HEK293 (cell line): Measurements from ENCODE around the gene CFAP410.
"Not testable (repeated sequence)": the region's sequence is repeated elsewhere in the genome, so short reads cannot be mapped to it uniquely, and the experiment has no call there.

ENCODE experiments used
- CTCF ChIA-PET: fragments of 350-600 bp; formaldehyde crosslinking; extraction: SDS; loops from one replicate; lab custom pipeline; 2021; ENCODE audit warnings: antibody characterized with exemption; lab: Yijun Ruan, JAX
- POLR2A ChIA-PET: fragments of 300-600 bp; formaldehyde crosslinking; extraction: SDS; loops from one replicate; lab custom pipeline; 2020; ENCODE audit warnings: antibody characterized with exemption, inconsistent platforms; lab: Yijun Ruan, JAX
- H3K27ac ChIP-seq: fragments of 200-500 bp; sonication (Bioruptor generic); 2 replicates; pipeline ENCODE4 v1.5.1; 2014; ENCODE audit warnings: low read depth, low read length, control low read depth, inconsistent platforms; ENCODE audit errors: extremely low read depth
- H3K36me3 ChIP-seq, 2 experiments: fragments of 200-500 bp in 1 of 2; sonication (Bioruptor generic) in 1 of 2; 1 replicate in 1 of 2; 2 replicates in 1 of 2; pipeline ENCODE4 v1.5.1; 2014 to 2017; ENCODE audit warnings: inconsistent platforms in 2 of 2, low read length in 2 of 2; ENCODE audit not compliant: control insufficient read depth in 2 of 2, insufficient read depth in 1 of 2
- H3K4me1 ChIP-seq: fragments of 200-500 bp; sonication (Bioruptor generic); 2 replicates; pipeline ENCODE4 v1.5.1; 2014; ENCODE audit warnings: mild to moderate bottlenecking, low read length, inconsistent platforms; ENCODE audit not compliant: control insufficient read depth, insufficient read depth
- H3K4me3 ChIP-seq: 2 replicates; pipeline ENCODE4 v1.5.1; 2011; ENCODE audit warnings: low read depth, mild to moderate bottlenecking, control low read depth, low read length, moderate library complexity
- H3K9me3 ChIP-seq: fragments of 200-500 bp; sonication (Bioruptor generic); 2 replicates; pipeline ENCODE4 v1.5.1; 2014; ENCODE audit warnings: low read depth, low read length, inconsistent platforms; ENCODE audit not compliant: control insufficient read depth, insufficient read depth
- HOXA7 ChIP-seq: sonication (generic); formaldehyde crosslinking; IDR thresholded peaks from 2 replicates; pipeline ENCODE4 v1.8.1; 2022; ENCODE audit warnings: missing genetic modification reagents, borderline replicate concordance
- KLF1 ChIP-seq: fragments of 450-650 bp; formaldehyde crosslinking; IDR thresholded peaks from 2 replicates; pipeline ENCODE4 v1.5.1; 2016; ENCODE audit warnings: missing biosample characterization, missing genetic modification characterization
- KLF17 ChIP-seq: fragments of 450-650 bp; formaldehyde crosslinking; IDR thresholded peaks from 2 replicates; pipeline ENCODE4 v1.5.1; 2016; ENCODE audit warnings: missing biosample characterization, missing genetic modification characterization
- PBX3 ChIP-seq: sonication (generic); formaldehyde crosslinking; IDR thresholded peaks from 2 replicates; pipeline ENCODE4 v1.8.1; 2022; ENCODE audit warnings: mild to moderate bottlenecking, moderate library complexity, missing genetic modification reagents
- SALL2 ChIP-seq: fragments of 450-650 bp; formaldehyde crosslinking; IDR thresholded peaks from 2 replicates; pipeline ENCODE4 v1.5.0; 2017; ENCODE audit warnings: missing biosample characterization, mild to moderate bottlenecking, missing genetic modification characterization, borderline replicate concordance
- TRIM28 ChIP-seq: IDR thresholded peaks from 2 replicates; pipeline ENCODE4 v1.6.1; 2011; ENCODE audit warnings: low read length, control low read depth, borderline replicate concordance
- ZFP69B ChIP-seq: fragments of 450-650 bp; formaldehyde crosslinking; IDR thresholded peaks from 2 replicates; pipeline ENCODE4 v1.5.1; 2016; ENCODE audit warnings: missing biosample characterization, missing genetic modification characterization
- ZNF157 ChIP-seq: fragments of 450-650 bp; formaldehyde crosslinking; IDR thresholded peaks from 2 replicates; pipeline ENCODE4 v1.5.1; 2016; ENCODE audit warnings: missing biosample characterization, missing genetic modification characterization
- ZNF174 ChIP-seq: fragments of 450-650 bp; formaldehyde crosslinking; IDR thresholded peaks from 2 replicates; pipeline ENCODE4 v1.5.0; 2017; ENCODE audit warnings: missing biosample characterization, mild to moderate bottlenecking, missing genetic modification characterization
- ZNF211 ChIP-seq: fragments of 450-650 bp; formaldehyde crosslinking; IDR thresholded peaks from 2 replicates; pipeline ENCODE4 v1.5.1; 2016; ENCODE audit warnings: low read depth, missing biosample characterization, missing genetic modification characterization
- ZNF292 ChIP-seq: fragments of 450-650 bp; formaldehyde crosslinking; IDR thresholded peaks from 2 replicates; pipeline ENCODE4 v1.5.1; 2016; ENCODE audit warnings: low read depth, missing biosample characterization, missing genetic modification characterization, borderline replicate concordance
- ZNF366 ChIP-seq: fragments of 450-650 bp; formaldehyde crosslinking; conservative IDR thresholded peaks from 2 replicates; pipeline ENCODE4 v1.5.1; 2016; ENCODE audit warnings: missing biosample characterization, missing genetic modification characterization
- ZNF398 ChIP-seq: fragments of 450-650 bp; formaldehyde crosslinking; IDR thresholded peaks from 2 replicates; pipeline ENCODE4 v1.5.1; 2017; ENCODE audit warnings: missing biosample characterization, missing genetic modification characterization
- ZNF416 ChIP-seq: fragments of 450-650 bp; formaldehyde crosslinking; IDR thresholded peaks from 2 replicates; pipeline ENCODE4 v1.5.1; 2016; ENCODE audit warnings: missing biosample characterization, missing genetic modification characterization
- ZNF433 ChIP-seq: fragments of 450-650 bp; formaldehyde crosslinking; IDR thresholded peaks from 2 replicates; pipeline ENCODE4 v1.5.1; 2016; ENCODE audit warnings: missing biosample characterization, missing genetic modification characterization, low read depth
- ZNF473 ChIP-seq: fragments of 450-650 bp; formaldehyde crosslinking; IDR thresholded peaks from 2 replicates; pipeline ENCODE4 v1.5.1; 2017; ENCODE audit warnings: missing biosample characterization, missing genetic modification characterization
- ZNF513 ChIP-seq: fragments of 450-650 bp; IDR thresholded peaks from 2 replicates; pipeline ENCODE4 v1.5.1; 2018; ENCODE audit warnings: missing biosample characterization, missing genetic modification characterization
- ZNF560 ChIP-seq: fragments of 450-650 bp; formaldehyde crosslinking; IDR thresholded peaks from 2 replicates; pipeline ENCODE4 v1.5.1; 2017; ENCODE audit warnings: missing biosample characterization, missing genetic modification characterization, borderline replicate concordance

Gene CFAP410

GRCh38 chr21:44283948-44284347, 55.2 kb downstream of the CFAP410 start (continued):
- TF ChIP-seq ZNF366 (tag by site-specific recombination) (no peak), ZNF560 (no peak), ZNF157 (no peak), ZNF398 (tag by site-specific recombination) (no peak), ZNF416 (tag by site-specific recombination) (no peak), SALL2 (no peak), ZNF513 (tag by site-specific recombination) (no peak), ZNF433 (tag by site-specific recombination) (no peak)

GRCh38 chr21:44283211-44283785, 55.9 kb downstream of the CFAP410 start:
- H3K9me3 ChIP-seq, POLR2A ChIA-PET, H3K36me3 ChIP-seq, H3K4me3 ChIP-seq, H3K27ac ChIP-seq, H3K4me1 ChIP-seq: not testable (repeated sequence)
- TF ChIP-seq KLF17 (tag by site-specific recombination) (peak; percentile 90), KLF1 (peak; percentile 38; the same call in 1 of the 2 replicates)
- CTCF ChIA-PET, result interaction anchor here (0.7 kb wide), 1 partner anchor 10 kb away, joined by 3 read pairs; no protein-coding TSS in a partner anchor

GRCh38 chr21:44282370-44282769, 56.8 kb downstream of the CFAP410 start:
- no peak for TF ChIP-seq TRIM28
- TF ChIP-seq PBX3 (CRISPR knock-in tag), result no peak
- no peak for TF ChIP-seq HOXA7 (CRISPR knock-in tag)
- no peak for TF ChIP-seq ZNF211
- TF ChIP-seq, all 188 proteins: peak for 0
- CTCF ChIA-PET, result no interaction called here
- Histone ChIP-seq H3K4me3 (no peak overlapping the region), H3K36me3 (no peaks in the 10 kb centered on the region), H3K27ac (no peak overlapping the region), H3K9me3 (no peaks in the 10 kb centered on the region), H3K4me1 (no peaks in the 10 kb centered on the region)
- POLR2A ChIA-PET, result no interaction called here

GRCh38 chr21:44281801-44282200, 57.4 kb downstream of the CFAP410 start:
- CTCF ChIA-PET, result no interaction called here
- POLR2A ChIA-PET, result no interaction called here
- no peaks in the 10 kb centered on the region for H3K9me3 ChIP-seq
- H3K36me3 ChIP-seq, result no peaks in the 10 kb centered on the region
- H3K4me1 ChIP-seq, result no peaks in the 10 kb centered on the region
- H3K4me3 ChIP-seq, result no peak overlapping the region
- H3K27ac ChIP-seq, result no peak overlapping the region
- TF ChIP-seq ZFP69B (tag by site-specific recombination) (no peak), ZNF473 (tag by site-specific recombination) (no peak), ZNF174 (no peak), ZNF292 (tag by site-specific recombination) (no peak)
- TF ChIP-seq, all 188 proteins: peak for 0
